HEK293 (cell line): ENCODE measurements around the gene TMEM8B.
"Not testable (repeated sequence)": the region's sequence is repeated elsewhere in the genome, so short reads cannot be mapped to it uniquely, and the experiment has no call there.

Experiments
- CTCF ChIA-PET: fragments of 350-600 bp; formaldehyde crosslinking; extraction: SDS; loops from one replicate; lab custom pipeline; 2021; ENCODE audit warnings: antibody characterized with exemption; lab: Yijun Ruan, JAX
- POLR2A ChIA-PET: fragments of 300-600 bp; formaldehyde crosslinking; extraction: SDS; loops from one replicate; lab custom pipeline; 2020; ENCODE audit warnings: antibody characterized with exemption, inconsistent platforms; lab: Yijun Ruan, JAX
- H3K27ac ChIP-seq: fragments of 200-500 bp; sonication (Bioruptor generic); 2 replicates; pipeline ENCODE4 v1.5.1; 2014; ENCODE audit warnings: low read depth, low read length, control low read depth, inconsistent platforms; ENCODE audit errors: extremely low read depth
- H3K36me3 ChIP-seq, 2 experiments: fragments of 200-500 bp in 1 of 2; sonication (Bioruptor generic) in 1 of 2; 1 replicate in 1 of 2; 2 replicates in 1 of 2; pipeline ENCODE4 v1.5.1; 2014 to 2017; ENCODE audit warnings: inconsistent platforms in 2 of 2, low read length in 2 of 2; ENCODE audit not compliant: control insufficient read depth in 2 of 2, insufficient read depth in 1 of 2
- H3K4me1 ChIP-seq: fragments of 200-500 bp; sonication (Bioruptor generic); 2 replicates; pipeline ENCODE4 v1.5.1; 2014; ENCODE audit warnings: mild to moderate bottlenecking, low read length, inconsistent platforms; ENCODE audit not compliant: control insufficient read depth, insufficient read depth
- H3K4me3 ChIP-seq: 2 replicates; pipeline ENCODE4 v1.5.1; 2011; ENCODE audit warnings: low read depth, mild to moderate bottlenecking, control low read depth, low read length, moderate library complexity
- H3K9me3 ChIP-seq: fragments of 200-500 bp; sonication (Bioruptor generic); 2 replicates; pipeline ENCODE4 v1.5.1; 2014; ENCODE audit warnings: low read depth, low read length, inconsistent platforms; ENCODE audit not compliant: control insufficient read depth, insufficient read depth
- ELK4 ChIP-seq: IDR thresholded peaks from 2 replicates; pipeline ENCODE4 v1.6.1; 2011; ENCODE audit warnings: mild to moderate bottlenecking, low read depth, low read length, borderline replicate concordance
- GLI4 ChIP-seq: fragments of 450-650 bp; formaldehyde crosslinking; IDR thresholded peaks from 2 replicates; pipeline ENCODE4 v1.5.1; 2016; ENCODE audit warnings: missing biosample characterization, missing genetic modification characterization
- KLF16 ChIP-seq: fragments of 450-650 bp; formaldehyde crosslinking; IDR thresholded peaks from 2 replicates; pipeline ENCODE4 v1.5.1; 2017; ENCODE audit warnings: missing biosample characterization, missing genetic modification characterization
- SCRT2 ChIP-seq: fragments of 450-650 bp; formaldehyde crosslinking; IDR thresholded peaks from 2 replicates; pipeline ENCODE4 v1.5.1; 2016; ENCODE audit warnings: missing biosample characterization, missing genetic modification characterization
- TRIM28 ChIP-seq: IDR thresholded peaks from 2 replicates; pipeline ENCODE4 v1.6.1; 2011; ENCODE audit warnings: low read length, control low read depth, borderline replicate concordance
- YY1 ChIP-seq: fragments of 450-650 bp; formaldehyde crosslinking; IDR thresholded peaks from 2 replicates; pipeline ENCODE4 v1.5.1; 2018; ENCODE audit warnings: missing biosample characterization, missing genetic modification characterization
- ZBTB8A ChIP-seq: fragments of 450-650 bp; formaldehyde crosslinking; IDR thresholded peaks from 2 replicates; pipeline ENCODE4 v1.5.1; 2016; ENCODE audit warnings: missing biosample characterization, missing genetic modification characterization
- ZFHX2 ChIP-seq: fragments of 450-650 bp; formaldehyde crosslinking; conservative IDR thresholded peaks from 2 replicates; pipeline ENCODE4 v1.5.1; 2016; ENCODE audit warnings: missing biosample characterization, missing genetic modification characterization
- ZNF19 ChIP-seq: fragments of 450-650 bp; formaldehyde crosslinking; IDR thresholded peaks from 2 replicates; pipeline ENCODE4; 2016; ENCODE audit warnings: missing biosample characterization, missing genetic modification characterization, low read depth
- ZNF26 ChIP-seq: fragments of 450-650 bp; formaldehyde crosslinking; IDR thresholded peaks from 2 replicates; pipeline ENCODE4 v1.5.1; 2016; ENCODE audit warnings: missing biosample characterization, missing genetic modification characterization
- ZNF398 ChIP-seq: fragments of 450-650 bp; formaldehyde crosslinking; IDR thresholded peaks from 2 replicates; pipeline ENCODE4 v1.5.1; 2017; ENCODE audit warnings: missing biosample characterization, missing genetic modification characterization
- ZNF501 ChIP-seq: fragments of 450-650 bp; formaldehyde crosslinking; IDR thresholded peaks from 2 replicates; pipeline ENCODE4 v1.5.1; 2016; ENCODE audit warnings: missing biosample characterization, missing genetic modification characterization
- ZNF571 ChIP-seq: fragments of 450-650 bp; formaldehyde crosslinking; IDR thresholded peaks from 2 replicates; pipeline ENCODE4 v1.5.0; 2017; ENCODE audit warnings: missing biosample characterization, missing genetic modification characterization
- ZNF623 ChIP-seq: fragments of 450-650 bp; formaldehyde crosslinking; IDR thresholded peaks from 2 replicates; pipeline ENCODE4 v1.5.1; 2016; ENCODE audit warnings: missing biosample characterization, missing genetic modification characterization
- ZNF76 ChIP-seq: fragments of 450-650 bp; formaldehyde crosslinking; IDR thresholded peaks from 2 replicates; pipeline ENCODE4; 2016; ENCODE audit warnings: low read depth, missing biosample characterization, missing genetic modification characterization, borderline replicate concordance
- ZSCAN16 ChIP-seq: fragments of 450-650 bp; formaldehyde crosslinking; IDR thresholded peaks from 2 replicates; pipeline ENCODE4 v1.5.1; 2016; ENCODE audit warnings: missing biosample characterization, missing genetic modification characterization
- ZXDB ChIP-seq: fragments of 450-650 bp; formaldehyde crosslinking; IDR thresholded peaks from 2 replicates; pipeline ENCODE4 v1.5.1; 2016; ENCODE audit warnings: missing biosample characterization, missing genetic modification characterization

The TMEM8B gene

GRCh38 chr9:35892051-35892450, 63.0 kb downstream of the TMEM8B start:
- Histone ChIP-seq H3K4me1 (no peaks in the 10 kb centered on the region), H3K9me3 (no peaks in the 10 kb centered on the region), H3K27ac (no peak overlapping the region), H3K36me3 (no peaks in the 10 kb centered on the region), H3K4me3 (no peak overlapping the region)
- ChIA-PET POLR2A (interaction anchor here (0.7 kb wide), 1 partner anchor 126 kb away, joined by 3 read pairs; no protein-coding TSS in a partner anchor), CTCF (interaction anchor here (0.6 to 3.2 kb wide), 5 partner anchors 10 to 102 kb away, joined by 3 to 18 read pairs (median 5); no protein-coding TSS in a partner anchor)
- no peak for TF ChIP-seq ZNF19 (tag by site-specific recombination)
- TF ChIP-seq ZFHX2 (tag by site-specific recombination), result 0 out of 2 replicates have a peak, but pooled peaks have one; percentile 16

- Histone ChIP-seq H3K9me3 (no peaks in the 10 kb centered on the region), H3K4me3 (no peak overlapping the region), H3K4me1 (no peaks in the 10 kb centered on the region), H3K36me3 (no peaks in the 10 kb centered on the region), H3K27ac (no peak overlapping the region)
- POLR2A ChIA-PET, result interaction anchor here (0.6 kb wide), 1 partner anchor 48 kb away, joined by 3 read pairs; no protein-coding TSS in a partner anchor
- CTCF ChIA-PET, result interaction anchor here (1.1 to 4.1 kb wide), 4 partner anchors 14 to 107 kb away, joined by 3 to 27 read pairs (median 5); no protein-coding TSS in a partner anchor
- TF ChIP-seq KLF16 (tag by site-specific recombination) (no peak), ZNF501 (tag by site-specific recombination) (no peak), TRIM28 (no peak), ZNF623 (tag by site-specific recombination) (no peak), SCRT2 (no peak), ZSCAN16 (tag by site-specific recombination) (no peak), GLI4 (tag by site-specific recombination) (no peak), ZNF26 (tag by site-specific recombination) (no peak)
Measured at GRCh38 chr9:35896570-35896969, 67.5 kb downstream of the TMEM8B start.

GRCh38 chr9:35897376-35898099, 68.5 kb downstream of the TMEM8B start:
- H3K36me3 ChIP-seq, H3K27ac ChIP-seq, H3K4me3 ChIP-seq, H3K4me1 ChIP-seq, H3K9me3 ChIP-seq: not testable (repeated sequence)
- ChIA-PET POLR2A (interaction anchor here (1.1 kb wide), 1 partner anchor 9 kb away, joined by 3 read pairs; no protein-coding TSS in a partner anchor), CTCF (interaction anchor here (1.1 to 2.6 kb wide), 4 partner anchors 14 to 48 kb away, joined by 4 to 17 read pairs (median 7); no protein-coding TSS in a partner anchor)

- Histone ChIP-seq H3K9me3 (no peaks in the 10 kb centered on the region), H3K4me1 (no peaks in the 10 kb centered on the region), H3K36me3 (no peaks in the 10 kb centered on the region), H3K27ac (no peak overlapping the region), H3K4me3 (no peak overlapping the region)
- ChIA-PET POLR2A (interaction anchor here (1.1 kb wide), 1 partner anchor 9 kb away, joined by 3 read pairs; no protein-coding TSS in a partner anchor), CTCF (interaction anchor here (0.6 to 2.6 kb wide), 7 partner anchors 13 to 930 kb away, joined by 3 to 17 read pairs (median 4); no protein-coding TSS in a partner anchor)
- TF ChIP-seq ZNF571 (no peak), ZBTB8A (tag by site-specific recombination) (no peak), YY1 (tag by site-specific recombination) (no peak), ZXDB (tag by site-specific recombination) (no peak), ZNF76 (tag by site-specific recombination) (no peak), ELK4 (no peak), ZNF398 (tag by site-specific recombination) (no peak)
Measured at GRCh38 chr9:35898337-35898736, 69.3 kb downstream of the TMEM8B start.
